HL-60/S4 treated with retinoic acid at 250 ng/mL for 4 days and 3 days (cell line): ENCODE measurements around the gene ACSBG1.

Experiments
- in situ Hi-C: fragments of 300-500 bp; cut with MboI; formaldehyde crosslinking; loops from 2 replicates; pipeline ENCODE4 v1.7.0; 2022; ENCODE audit warnings: low sequenced_read_pairs

The ACSBG1 gene

GRCh38 chr15:78146425-78147154 lies 87.8 kb downstream of the ACSBG1 start:
- in situ Hi-C loops = no loop called here

GRCh38 chr15:78142332-78142731 lies 92.0 kb downstream of the ACSBG1 start:
- in situ Hi-C loops = no loop called here

- in situ Hi-C loops = no loop called here
Measured at GRCh38 chr15:78140292-78140691, 94.1 kb downstream of the ACSBG1 start.

- in situ Hi-C loops = no loop called here
Measured at GRCh38 chr15:78139578-78139977, 94.8 kb downstream of the ACSBG1 start.

GRCh38 chr15:78133801-78134200 lies 100.6 kb downstream of the ACSBG1 start:
- in situ Hi-C loops = no loop called here

- in situ Hi-C loops = no loop called here
Measured at GRCh38 chr15:78131295-78132061, 102.9 kb downstream of the ACSBG1 start, which contains the start of gene CIB2. Gene CIB2, minus strand, starts transcription at chr15:78131445. Its CDS starts 230 bp downstream, at chr15:78131215.

- in situ Hi-C loops = no loop called here
Measured at GRCh38 chr15:78130466-78131294, 103.7 kb downstream of the ACSBG1 start.

- in situ Hi-C loops = no loop called here
Measured at GRCh38 chr15:78129751-78130287, 104.5 kb downstream of the ACSBG1 start.

GRCh38 chr15:78129077-78129750 lies 105.2 kb downstream of the ACSBG1 start:
- in situ Hi-C loops = no loop called here

- in situ Hi-C loops = no loop called here
Measured at GRCh38 chr15:78127882-78128281, 106.5 kb downstream of the ACSBG1 start.

GRCh38 chr15:78125267-78125666 lies 109.1 kb downstream of the ACSBG1 start:
- in situ Hi-C loops = no loop called here

GRCh38 chr15:78120523-78120922 lies 113.8 kb downstream of the ACSBG1 start:
- in situ Hi-C loops = no loop called here
